Colonic mucosa (tissue), 4 donors: ENCODE measurements around the gene OAS1. TPM values are rescaled to one million over a fixed set of nuclear protein-coding genes. Genes with fewer than 3 reads are reported as not detected.

Experiments used
- DNase-seq: peaks from one replicate; pipeline ENCODE4 v3.0.0-alpha.2; 2020
- H3K27ac ChIP-seq: fragments of 200-600 bp; one replicate; pipeline ENCODE4 v1.8.0; 2021
- H3K27me3 ChIP-seq: fragments of 200-600 bp; one replicate; pipeline ENCODE4 v1.8.0; 2021
- H3K36me3 ChIP-seq: fragments of 200-600 bp; one replicate; pipeline ENCODE4 v1.8.0; 2021
- H3K4me1 ChIP-seq: fragments of 200-600 bp; one replicate; pipeline ENCODE4 v1.8.0; 2021; ENCODE audit warnings: mild to moderate bottlenecking
- H3K4me3 ChIP-seq: fragments of 200-600 bp; one replicate; pipeline ENCODE4 v1.8.0; 2021
- H3K9ac ChIP-seq, 2 donors: one replicate each; pipeline ENCODE4 v1.7.0; 2013; ENCODE audit warnings: control low read depth in 2 of 2, low read depth in 2 of 2, low read length in 2 of 2
- H3K9me3 ChIP-seq: fragments of 200-600 bp; one replicate; pipeline ENCODE4 v1.8.0; 2021
- CTCF ChIP-seq: fragments of 200-600 bp; IDR thresholded peaks from one replicate; pipeline ENCODE4 v1.8.0; 2022; ENCODE audit warnings: antibody characterized with exemption, mild to moderate bottlenecking
- intact Hi-C: fragments of 100-400 bp; cut with DNase I; formaldehyde crosslinking; loops from one replicate; pipeline ENCODE4 v1.14.1; 2022
- total RNA-seq, 2 donors: library from RNA; stranded (reverse); fragmentation: NEBNext Ultra II Directional in 1 of 2; extraction: Animal tissue kit (Norgen Biotek cat#: 25700) in 1 of 2; gene quantifications; one replicate each; pipeline ENCODE4 v1.2.1, GENCODE V29; 2021
- donor health status: healthy.
- donor health status: DM: no; HTN: no; CAD: no.
- donor health status: DM: no; HTN: no; CAD: no.

Gene OAS1
- total RNA-seq, 2 donors from 2014 or later = 98.2 to 110 TPM

- Histone ChIP-seq H3K36me3 (no peaks in the 10 kb centered on the region), H3K9me3 (no peaks in the 10 kb centered on the region), H3K4me3 (no peak overlapping the region), H3K4me1 (no peaks in the 10 kb centered on the region), H3K27ac (no peak overlapping the region), H3K9ac (no peak overlapping the region), H3K27me3 (no peaks in the 10 kb centered on the region)
- no peak for DNase-seq
- no peak for TF ChIP-seq CTCF
- intact Hi-C loops = no loop called here
These were observed 58.9 kb downstream of the OAS1 start for GRCh38 chr12:112965643-112966042.

- Histone ChIP-seq H3K27ac (no peak overlapping the region), H3K9ac (no peak overlapping the region), H3K9me3 (no peaks in the 10 kb centered on the region), H3K4me1 (no peaks in the 10 kb centered on the region), H3K4me3 (no peak overlapping the region), H3K36me3 (no peaks in the 10 kb centered on the region), H3K27me3 (no peaks in the 10 kb centered on the region)
- intact Hi-C loops = no loop called here
- TF ChIP-seq CTCF = no peak
- no peak for DNase-seq
These were observed 60.5 kb downstream of the OAS1 start for GRCh38 chr12:112967306-112967705.

GRCh38 chr12:112967858-112968257 is 61.1 kb downstream of the OAS1 start:
- DNase-seq = no peak
- no peaks in the 10 kb centered on the region for H3K27me3 ChIP-seq
- H3K27ac ChIP-seq = no peak overlapping the region
- no peak overlapping the region for H3K4me3 ChIP-seq
- intact Hi-C loops = no loop called here
- TF ChIP-seq CTCF = no peak
- no peaks in the 10 kb centered on the region for H3K36me3 ChIP-seq
- H3K4me1 ChIP-seq = no peaks in the 10 kb centered on the region
- H3K9ac ChIP-seq = no peak overlapping the region
- no peaks in the 10 kb centered on the region for H3K9me3 ChIP-seq

Other genes with a start within 250 kb of the OAS1 start
- under 1 TPM in 1 of 2 donors, not detected in 1; 0.27 TPM for gene RPH3A, start 115.2 kb upstream of the OAS1 start, total RNA-seq
- gene OAS3, start 31.5 kb downstream of the OAS1 start, total RNA-seq = 10 to 100 TPM; 15.2 to 39.1 TPM
- gene OAS2, start 71.6 kb downstream of the OAS1 start, total RNA-seq = 1 to 10 TPM; 3.0 to 3.2 TPM
- 1 to 10 TPM in 1 of 2 donors, under 1 TPM in 1; 0.82 to 1.3 TPM for gene DTX1, start 149.8 kb downstream of the OAS1 start, total RNA-seq
- 10 to 100 TPM in 1 of 2 donors, 1 to 10 TPM in 1; 9.0 to 10.2 TPM for gene RASAL1, start 228.8 kb downstream of the OAS1 start, total RNA-seq
- under 1 TPM in 1 of 2 donors, not detected in 1; 0.20 TPM for gene CFAP73, start 242.8 kb downstream of the OAS1 start, total RNA-seq